ENCODE data around the gene KRT1.
A peak's percentile ranks its signal among the peaks of the same experiment; 100 is the strongest.
"Not testable (repeated sequence)": the region's sequence is repeated elsewhere in the genome, so short reads cannot be mapped to it uniquely, and the experiment has no call there.

Gene KRT1

DNA sequence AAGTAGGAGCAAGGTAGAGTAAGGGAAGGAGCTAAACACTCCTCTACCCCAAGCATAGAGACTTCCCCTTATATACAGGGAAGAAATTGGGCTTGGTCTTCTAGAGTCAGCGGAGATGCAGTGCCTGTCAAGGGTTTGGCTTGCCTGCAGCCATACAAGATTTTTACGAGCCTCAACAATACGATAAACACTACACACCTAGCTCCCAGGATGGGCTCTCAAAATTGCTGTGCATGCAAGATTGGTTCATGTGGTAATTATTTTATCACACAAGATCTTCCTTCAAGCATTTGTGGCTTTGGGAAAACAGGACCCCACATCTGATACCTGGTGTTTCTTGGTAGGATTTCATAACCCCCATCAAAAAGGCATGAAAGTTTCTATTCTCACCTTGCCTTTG, at the start of gene KRT1:
KRT1 (minus strand) TSS at position 45 of the 400 bp plus-strand sequence. CDS start 59 bp downstream, outside the sequence.
- no peak for DNase-seq

- DNase-seq: no peak
Observed at GRCh38 chr12:52729147-52729546, 48.9 kb upstream of the KRT1 start.

- DNase-seq: no peak
Observed at GRCh38 chr12:52728374-52728773, 48.2 kb upstream of the KRT1 start.

- no peak for DNase-seq
Observed at GRCh38 chr12:52727037-52727436, 46.8 kb upstream of the KRT1 start.

DNA sequence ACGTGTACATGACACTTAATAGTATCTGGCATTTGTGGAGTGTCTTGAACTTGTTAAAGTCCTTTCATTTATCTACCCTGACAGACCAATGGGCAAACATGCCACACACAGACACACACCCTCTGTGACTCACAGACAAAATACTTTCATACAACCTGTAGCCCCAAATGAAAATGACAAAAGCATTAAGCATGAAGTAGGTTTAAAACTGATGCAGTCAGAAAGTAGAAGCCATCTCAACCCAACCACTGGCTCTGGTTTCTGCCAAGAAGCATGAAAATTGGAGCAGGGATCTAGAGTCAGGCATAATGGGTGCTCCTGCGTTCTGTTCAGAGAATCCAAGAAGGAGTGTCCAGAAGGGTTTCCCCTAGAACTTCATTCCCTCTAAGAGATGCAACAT, 46.2 kb upstream of the KRT1 start:
- no peak for DNase-seq

GRCh38 chr12:52724384-52724783, 44.2 kb upstream of the KRT1 start:
- no peak for DNase-seq

- DNase-seq: no peak
Observed at GRCh38 chr12:52722680-52723079, 42.5 kb upstream of the KRT1 start.

GRCh38 chr12:52721838-52722470, 41.7 kb upstream of the KRT1 start:
- no peak for DNase-seq

- DNase-seq: no peak
Observed at GRCh38 chr12:52720365-52720886, 40.2 kb upstream of the KRT1 start.

DNA sequence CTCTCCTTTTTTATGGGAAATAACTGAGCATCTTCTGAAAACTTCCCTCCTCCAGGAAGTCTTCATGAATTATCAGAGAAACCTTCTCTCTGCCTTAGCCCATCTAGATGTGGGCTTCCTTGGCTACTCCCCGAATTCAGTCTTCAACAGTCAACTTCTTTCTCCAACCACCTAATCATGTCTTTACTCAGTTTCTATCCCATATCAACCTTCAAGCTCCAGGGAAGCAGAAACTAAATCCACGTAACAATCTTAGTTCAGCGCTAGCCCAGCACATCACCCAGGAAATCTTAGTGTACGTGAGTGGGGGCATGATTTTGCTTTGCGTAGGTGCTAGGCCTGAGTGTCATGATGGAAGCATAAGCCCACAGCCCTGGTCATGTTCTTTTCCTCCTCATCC, 35.9 kb upstream of the KRT1 start:
- DNase-seq: no peak

DNA sequence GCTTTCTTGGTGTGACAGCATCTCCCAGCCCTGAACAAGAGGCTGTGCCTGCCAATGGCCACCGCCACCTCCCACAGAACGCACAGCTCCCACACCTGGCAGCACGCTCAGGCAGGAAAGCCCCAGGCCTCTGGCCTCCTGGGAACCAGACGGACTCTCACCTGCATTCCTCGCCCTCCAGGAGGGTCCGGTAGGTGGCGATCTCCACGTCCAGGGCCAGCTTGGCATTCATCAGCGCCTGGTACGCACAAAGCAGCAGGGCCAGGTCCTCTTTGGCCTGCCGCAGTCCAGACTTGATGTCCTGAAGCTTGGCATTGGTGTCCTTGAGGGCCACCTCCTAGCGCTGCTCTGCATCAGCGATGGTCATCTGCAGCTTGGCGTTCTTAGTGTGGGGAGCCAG, 35.2 kb upstream of the KRT1 start:
- DNase-seq: peak; percentile 8

- DNase-seq: no peak
Observed at GRCh38 chr12:52714887-52715281, 34.7 kb upstream of the KRT1 start.

DNA sequence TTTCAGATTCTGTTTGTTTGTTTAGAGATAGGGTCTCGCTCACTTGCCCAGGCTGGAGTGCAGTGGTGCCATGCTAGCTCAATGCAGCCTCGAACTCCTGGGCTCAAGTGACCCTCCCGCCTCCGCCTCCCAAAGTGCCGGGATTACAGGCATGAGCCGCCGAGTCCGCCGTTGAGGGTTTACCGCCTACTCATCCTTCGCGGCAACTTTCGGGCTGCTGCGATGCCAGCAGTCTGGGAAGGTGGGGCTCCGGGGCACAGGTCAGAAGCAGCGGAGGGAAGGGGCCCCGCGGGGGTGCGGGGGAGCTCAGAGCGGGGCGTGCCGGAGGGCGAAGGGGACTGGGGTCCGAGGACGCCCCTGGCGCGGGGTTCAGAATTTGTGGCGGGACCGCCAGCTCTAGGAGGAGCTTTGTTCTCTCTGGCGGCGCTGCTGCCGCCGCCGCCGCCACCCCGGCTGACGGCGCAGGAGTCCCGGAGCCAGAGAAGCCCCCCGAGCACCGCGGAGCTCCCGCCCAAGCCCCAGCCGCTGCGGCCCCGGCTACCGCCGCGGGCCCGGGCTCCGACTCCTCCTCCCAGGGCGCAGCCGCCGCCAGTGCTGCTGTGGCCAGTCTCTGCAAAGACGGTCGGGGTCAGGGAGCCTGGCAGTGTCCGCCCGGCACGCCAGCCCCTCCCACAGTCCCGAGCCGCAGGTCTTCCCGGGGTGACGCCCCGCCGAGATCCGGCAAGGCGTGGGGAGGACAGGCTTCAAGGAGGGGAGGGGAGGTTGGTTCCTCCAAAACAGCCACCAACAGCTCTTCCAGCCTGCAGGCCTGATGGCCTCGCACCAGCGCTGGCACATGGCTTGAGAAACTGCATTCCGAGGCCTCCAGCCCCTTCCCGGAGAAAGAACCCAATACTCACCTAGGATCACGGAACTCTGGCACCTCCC, 34.0 kb upstream of the KRT1 start:
- DNase-seq: peak; percentile 43

DNA sequence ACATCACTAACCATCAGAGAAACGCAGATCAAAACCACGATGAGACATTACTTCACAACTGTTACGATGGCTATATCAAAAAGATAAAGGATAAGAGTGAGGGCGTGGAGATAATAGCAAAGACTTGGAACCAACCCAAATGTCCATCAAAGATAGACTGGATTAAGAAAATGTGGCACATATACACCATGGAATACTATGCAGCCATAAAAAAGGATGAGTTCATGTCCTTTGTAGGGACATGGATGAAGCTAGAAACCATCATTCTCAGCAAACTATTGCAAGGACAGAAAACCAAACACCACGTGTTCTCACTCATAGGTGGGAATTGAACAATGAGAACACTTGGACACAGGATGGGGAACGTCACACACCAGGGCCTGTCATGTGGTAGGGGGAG, 31.9 kb upstream of the KRT1 start:
- DNase-seq: not testable (repeated sequence)

GRCh38 chr12:52710730-52711129, 30.5 kb upstream of the KRT1 start:
- no peak for DNase-seq

DNA sequence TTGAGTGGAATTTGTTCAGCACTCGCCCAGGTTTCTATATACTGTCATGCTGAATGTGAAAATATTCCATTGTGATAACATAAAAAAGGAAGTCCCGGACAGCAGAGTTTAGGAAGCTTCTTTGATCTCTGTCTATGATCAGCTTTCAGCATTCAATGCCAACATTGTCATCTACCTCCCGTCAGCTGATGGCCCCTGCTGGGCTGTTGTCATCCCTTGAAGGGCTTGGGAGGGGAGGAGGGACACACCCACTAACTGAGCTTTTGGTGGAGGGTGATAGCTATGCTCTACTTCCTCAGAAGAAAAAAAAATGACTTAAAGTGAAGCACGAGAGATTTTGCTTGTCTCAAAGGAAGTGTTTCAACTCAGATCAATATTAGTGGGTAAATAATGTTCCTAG, 27.8 kb upstream of the KRT1 start:
- DNase-seq: no peak

- DNase-seq: no peak
Observed at GRCh38 chr12:52704464-52704863, 24.3 kb upstream of the KRT1 start.

DNA sequence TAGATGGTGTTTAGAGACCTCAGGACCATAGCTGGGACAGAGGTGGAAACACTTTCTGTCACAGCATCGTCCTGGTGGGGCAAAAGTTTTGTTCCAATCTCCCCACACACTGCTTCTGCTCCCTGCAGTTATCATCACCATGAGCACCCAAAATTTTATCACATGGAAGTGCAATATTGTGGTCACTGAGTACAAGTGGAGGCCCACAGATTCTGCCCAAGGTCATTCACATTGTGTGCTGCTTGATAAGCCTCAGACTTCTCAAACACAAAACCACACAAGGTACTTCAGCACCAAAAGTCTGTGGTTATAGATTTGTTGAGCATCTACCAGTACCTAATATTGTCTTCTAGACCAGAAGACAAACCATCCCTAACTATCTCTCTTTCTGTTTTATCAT, 23.7 kb upstream of the KRT1 start:
- DNase-seq: no peak

GRCh38 chr12:52703424-52703823, 23.2 kb upstream of the KRT1 start, which contains the start of gene KRT77:
Gene KRT77 (minus strand): TSS chr12:52703524. CDS start chr12:52703434, 90 bp downstream.
- DNase-seq: no peak

GRCh38 chr12:52702338-52702737, 22.1 kb upstream of the KRT1 start:
- no peak for DNase-seq

DNA sequence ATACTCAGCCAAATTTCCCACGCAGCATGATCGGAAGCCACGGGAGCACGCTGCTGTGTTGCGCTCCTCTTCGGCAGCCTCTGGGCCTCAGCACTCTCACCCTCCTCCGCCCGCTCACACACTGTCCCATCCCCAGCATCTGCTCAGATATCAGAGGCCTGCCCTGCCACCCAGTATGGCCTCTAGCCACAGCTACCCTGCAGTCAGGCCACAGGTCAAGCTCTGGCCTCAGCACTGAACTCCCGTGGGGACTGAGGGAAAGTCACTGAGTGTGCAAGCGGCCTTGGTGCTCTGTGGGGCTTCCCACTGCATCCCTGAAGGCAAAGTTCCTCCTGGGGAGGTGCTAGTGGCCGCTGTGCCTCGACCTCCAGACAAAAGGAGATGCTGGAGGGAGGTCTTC, 21.1 kb upstream of the KRT1 start:
- DNase-seq: no peak

DNA sequence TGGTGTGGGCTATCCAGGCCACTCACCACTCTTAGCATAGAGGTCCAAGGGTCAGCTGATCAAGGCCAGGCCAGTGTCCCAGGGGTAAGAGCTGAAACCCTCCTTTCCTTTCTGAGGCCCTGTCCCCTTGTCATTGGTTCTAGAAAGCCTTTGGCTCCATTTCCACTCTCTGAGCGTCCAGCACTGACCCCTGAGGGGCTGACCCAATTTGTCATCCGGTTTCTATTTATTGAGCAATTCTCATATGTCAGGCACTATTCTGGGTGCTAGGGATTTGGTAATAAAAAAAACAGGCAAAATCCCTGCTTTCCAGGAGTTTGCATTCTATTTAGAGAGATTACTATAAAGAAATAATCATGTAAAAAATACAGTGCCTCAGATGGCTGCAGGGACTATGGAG, 19.8 kb upstream of the KRT1 start:
- DNase-seq: no peak

- no peak for DNase-seq
Observed at GRCh38 chr12:52699373-52699772, 19.2 kb upstream of the KRT1 start.

All from activated CD4-positive, alpha-beta T cell treated with anti-CD3 and anti-CD28 coated beads for 48 hours (primary cell).